BLaER1 (cell line): ENCODE data around the gene SLC22A16.
A peak's percentile ranks its signal among the peaks of the same experiment; 100 is the strongest.

Experiments used
- H3K27ac ChIP-seq: shearing (Covaris generic); formaldehyde crosslinking; 2 replicates; pipeline ENCODE4 v1.8.1; 2022
- H3K27me3 ChIP-seq: shearing (Covaris generic); formaldehyde crosslinking; 2 replicates; pipeline ENCODE4 v1.8.1; 2022
- H3K36me3 ChIP-seq: shearing (Covaris generic); formaldehyde crosslinking; 2 replicates; pipeline ENCODE4 v1.8.1; 2022
- H3K4me1 ChIP-seq: shearing (Covaris generic); formaldehyde crosslinking; 2 replicates; pipeline ENCODE4 v1.8.1; 2022
- H3K4me2 ChIP-seq: shearing (Covaris generic); formaldehyde crosslinking; 2 replicates; pipeline ENCODE4 v1.8.1; 2022
- H3K4me3 ChIP-seq: shearing (Covaris generic); formaldehyde crosslinking; 2 replicates; pipeline ENCODE4 v1.8.1; 2022
- H3K9ac ChIP-seq: shearing (Covaris generic); formaldehyde crosslinking; 2 replicates; pipeline ENCODE4 v1.8.1; 2022
- H3K9me3 ChIP-seq: shearing (Covaris generic); formaldehyde crosslinking; 2 replicates; pipeline ENCODE4 v1.8.1; 2022
- H4K20me1 ChIP-seq: shearing (Covaris generic); formaldehyde crosslinking; 2 replicates; pipeline ENCODE4 v1.8.1; 2022
- Cebpa-rat ChIP-seq: shearing (Covaris generic); IDR thresholded peaks from 2 replicates; pipeline ENCODE4 v1.8.1; 2022

SLC22A16 gene

GRCh38 chr6:110412360-110412759 lies 64.1 kb downstream of the SLC22A16 start:
- no peak overlapping the region for H3K9ac ChIP-seq
- H4K20me1 ChIP-seq, result no peaks in the 10 kb centered on the region
- H3K9me3 ChIP-seq, result no peaks in the 10 kb centered on the region
- TF ChIP-seq Cebpa-rat, result no peak
- no peaks in the 10 kb centered on the region for H3K36me3 ChIP-seq
- no peak overlapping the region for H3K4me3 ChIP-seq
- H3K27ac ChIP-seq, result no peak overlapping the region
- H3K27me3 ChIP-seq, result no peaks in the 10 kb centered on the region
- H3K4me1 ChIP-seq, result peaks cover 9% of the 10 kb centered on the region; the same call in 1 of the 2 replicates
- no peak overlapping the region for H3K4me2 ChIP-seq

- Histone ChIP-seq H3K36me3 (no peaks in the 10 kb centered on the region), H3K4me2 (no peak overlapping the region), H3K27me3 (no peaks in the 10 kb centered on the region), H3K9me3 (no peaks in the 10 kb centered on the region), H3K27ac (no peak overlapping the region), H3K4me1 (peaks cover 8% of the 10 kb centered on the region; the same call in 1 of the 2 replicates), H3K4me3 (no peak overlapping the region), H4K20me1 (no peaks in the 10 kb centered on the region), H3K9ac (no peak overlapping the region)
- TF ChIP-seq Cebpa-rat, result no peak
Measured at GRCh38 chr6:110410511-110410910, 65.9 kb downstream of the SLC22A16 start.

- Histone ChIP-seq H3K9me3 (no peaks in the 10 kb centered on the region), H3K4me1 (peaks cover 8% of the 10 kb centered on the region; the same call in 1 of the 2 replicates), H3K36me3 (no peaks in the 10 kb centered on the region), H3K27me3 (no peaks in the 10 kb centered on the region), H3K4me3 (no peak overlapping the region), H3K9ac (no peak overlapping the region), H3K27ac (no peak overlapping the region), H3K4me2 (no peak overlapping the region), H4K20me1 (no peaks in the 10 kb centered on the region)
- TF ChIP-seq Cebpa-rat, result no peak
Measured at GRCh38 chr6:110409794-110410193, 66.6 kb downstream of the SLC22A16 start.

GRCh38 chr6:110408901-110409300 lies 67.5 kb downstream of the SLC22A16 start:
- Histone ChIP-seq H3K4me2 (no peak overlapping the region), H3K9me3 (no peaks in the 10 kb centered on the region), H4K20me1 (no peaks in the 10 kb centered on the region), H3K4me1 (peaks cover 8% of the 10 kb centered on the region; the same call in 1 of the 2 replicates), H3K4me3 (no peak overlapping the region), H3K27ac (no peak overlapping the region), H3K9ac (no peak overlapping the region), H3K36me3 (no peaks in the 10 kb centered on the region), H3K27me3 (no peaks in the 10 kb centered on the region)
- no peak for TF ChIP-seq Cebpa-rat

GRCh38 chr6:110404607-110405006 lies 71.8 kb downstream of the SLC22A16 start:
- Histone ChIP-seq H3K4me3 (no peak overlapping the region), H4K20me1 (no peaks in the 10 kb centered on the region), H3K36me3 (no peaks in the 10 kb centered on the region), H3K4me2 (no peak overlapping the region), H3K9ac (no peak overlapping the region), H3K9me3 (peaks cover 8% of the 10 kb centered on the region; the same call in 1 of the 2 replicates), H3K27ac (no peak overlapping the region), H3K4me1 (peaks cover 4% of the 10 kb centered on the region; the same call in 1 of the 2 replicates), H3K27me3 (peaks cover 12% of the 10 kb centered on the region)
- TF ChIP-seq Cebpa-rat, result no peak

- no peak overlapping the region for H3K4me2 ChIP-seq
- H3K9me3 ChIP-seq, result peaks cover 8% of the 10 kb centered on the region; the same call in 1 of the 2 replicates
- peaks cover 5% of the 10 kb centered on the region; the same call in 1 of the 2 replicates for H3K4me1 ChIP-seq
- no peak for TF ChIP-seq Cebpa-rat
- no peak overlapping the region for H3K27ac ChIP-seq
- no peak overlapping the region for H3K9ac ChIP-seq
- no peaks in the 10 kb centered on the region for H3K36me3 ChIP-seq
- H4K20me1 ChIP-seq, result no peaks in the 10 kb centered on the region
- H3K4me3 ChIP-seq, result no peak overlapping the region
- peaks cover 15% of the 10 kb centered on the region for H3K27me3 ChIP-seq
Measured at GRCh38 chr6:110401585-110402176, 74.7 kb downstream of the SLC22A16 start.

GRCh38 chr6:110400208-110400607 lies 76.2 kb downstream of the SLC22A16 start:
- H3K4me3 ChIP-seq, result no peak overlapping the region
- no peaks in the 10 kb centered on the region for H4K20me1 ChIP-seq
- no peaks in the 10 kb centered on the region for H3K36me3 ChIP-seq
- H3K4me1 ChIP-seq, result peaks cover 5% of the 10 kb centered on the region; the same call in 1 of the 2 replicates
- 0 out of 2 replicates have a peak overlapping the region, but pooled peaks have one; percentile 39 for H3K4me2 ChIP-seq
- peaks cover 8% of the 10 kb centered on the region; the same call in 1 of the 2 replicates for H3K9me3 ChIP-seq
- H3K9ac ChIP-seq, result no peak overlapping the region
- H3K27ac ChIP-seq, result no peak overlapping the region
- TF ChIP-seq Cebpa-rat, result no peak
- peaks cover 15% of the 10 kb centered on the region for H3K27me3 ChIP-seq

GRCh38 chr6:110399219-110400071 lies 77.0 kb downstream of the SLC22A16 start:
- Histone ChIP-seq H3K9ac (no peak overlapping the region), H3K4me2 (peak overlapping the region; percentile 39; the same call in 1 of the 2 replicates), H3K27ac (no peak overlapping the region), H3K4me3 (no peak overlapping the region), H3K9me3 (peaks cover 8% of the 10 kb centered on the region; the same call in 1 of the 2 replicates), H3K4me1 (peaks cover 5% of the 10 kb centered on the region; the same call in 1 of the 2 replicates), H4K20me1 (no peaks in the 10 kb centered on the region), H3K36me3 (no peaks in the 10 kb centered on the region), H3K27me3 (peaks cover 15% of the 10 kb centered on the region)
- no peak for TF ChIP-seq Cebpa-rat

GRCh38 chr6:110398778-110399177 lies 77.6 kb downstream of the SLC22A16 start:
- Histone ChIP-seq H4K20me1 (no peaks in the 10 kb centered on the region), H3K4me3 (no peak overlapping the region), H3K4me2 (peak overlapping the region; percentile 10; the same call in 1 of the 2 replicates), H3K27me3 (peaks cover 15% of the 10 kb centered on the region), H3K36me3 (no peaks in the 10 kb centered on the region), H3K4me1 (peaks cover 5% of the 10 kb centered on the region; the same call in 1 of the 2 replicates), H3K9me3 (peaks cover 8% of the 10 kb centered on the region; the same call in 1 of the 2 replicates), H3K9ac (no peak overlapping the region), H3K27ac (no peak overlapping the region)
- no peak for TF ChIP-seq Cebpa-rat

- no peak for TF ChIP-seq Cebpa-rat
- Histone ChIP-seq H3K9me3 (peaks cover 6% of the 10 kb centered on the region; the same call in 1 of the 2 replicates), H4K20me1 (no peaks in the 10 kb centered on the region), H3K9ac (no peak overlapping the region), H3K4me3 (no peak overlapping the region), H3K27me3 (peaks cover 8% of the 10 kb centered on the region), H3K36me3 (no peaks in the 10 kb centered on the region), H3K4me2 (no peak overlapping the region), H3K27ac (no peak overlapping the region), H3K4me1 (peaks cover 9% of the 10 kb centered on the region)
Measured at GRCh38 chr6:110395221-110395620, 81.2 kb downstream of the SLC22A16 start.
